Measurements from ENCODE around the gene IDNK. TPM values are rescaled to one million over a fixed set of nuclear protein-coding genes. Genes with fewer than 3 reads are reported as not detected.

IDNK gene
- total RNA-seq, 1 experiment from 2014 or later, result 3.3 TPM

GRCh38 chr9:83662933-83663332, 40.0 kb downstream of the IDNK start:
- Histone ChIP-seq H3K4me3 (replicated peaks in 1 of 2; ENCODE audit: low read depth in 1 of 2, low read length in 2 of 2) (no peak overlapping the region), H2AFZ (ENCODE audit: low read depth, low read length, poor library complexity, severe bottlenecking) (no peak overlapping the region), H3K9me3 (ENCODE audit: control insufficient read depth in 1 of 2, insufficient read depth in 1 of 2, low read depth in 1 of 2, low read length in 2 of 2) (no peaks in the 10 kb centered on the region), H3K9ac (ENCODE audit: low read length) (no peak overlapping the region), H3K4me2 (ENCODE audit: low read length) (no peak overlapping the region), H4K20me1 (ENCODE audit: insufficient read depth) (peaks cover 5% of the 10 kb centered on the region; the same call in 1 of the 2 replicates), H3K4me1 (ENCODE audit: control insufficient read depth in 1 of 2, insufficient read depth in 2 of 2, low read length in 2 of 2) (no peaks in the 10 kb centered on the region), H3K27me3 (ENCODE audit: insufficient read depth, low read length) (no peaks in the 10 kb centered on the region), H3K9me2 (ENCODE audit: insufficient read depth) (no peaks in the 10 kb centered on the region), H3K36me3 (ENCODE audit: control insufficient read depth in 1 of 2, insufficient read depth in 2 of 2, low read length in 2 of 2) (peaks cover 47 to 64% of the 10 kb centered on the region in 2 experiments), H3K27ac (ENCODE audit: low read depth, low read length) (no peak overlapping the region), H3K79me2 (ENCODE audit: insufficient read depth, low read length) (peaks cover 76% of the 10 kb centered on the region)
- intact Hi-C loops (cut with micrococcal nuclease), result no loop called here
- RAD21 ChIA-PET (ENCODE audit: low non-redundant PET in 1 of 2, low total read pairs in 2 of 2, uncharacterized antibody in 2 of 2, unreplicated experiment in 2 of 2), result no interaction called here
- no TSS peak for BruUV-seq (replicated peaks)
- POLR2A ChIA-PET, result no interaction called here
- ATAC-seq (no peak), DNase-seq (ENCODE audit: low read depth, low spot score) (no peak)
- TF ChIP-seq EGR1 (IDR thresholded peaks at IDR 0.05; ENCODE audit: low read depth), result no peak
- TF ChIP-seq CBX3 (IDR thresholded peaks at IDR 0.05; ENCODE audit: low read depth), result no peak
- TF ChIP-seq ZNF274 (IDR thresholded peaks at IDR 0.05; ENCODE audit: low read depth, low read length), result no peak
- no peak for TF ChIP-seq POLR2AphosphoS5 (IDR thresholded peaks at IDR 0.05; ENCODE audit: low read depth, low read length)
- no peak for TF ChIP-seq MAX (IDR thresholded peaks at IDR 0.05)
- no peak for TF ChIP-seq ELF1 (IDR thresholded peaks at IDR 0.05; ENCODE audit: borderline replicate concordance, low read depth)
- no peak for TF ChIP-seq RAD21 (IDR thresholded peaks at IDR 0.05; ENCODE audit: low read depth)
- no peak for TF ChIP-seq JUND (IDR thresholded peaks at IDR 0.05)
- CTCF ChIA-PET, result no interaction called here

DNA sequence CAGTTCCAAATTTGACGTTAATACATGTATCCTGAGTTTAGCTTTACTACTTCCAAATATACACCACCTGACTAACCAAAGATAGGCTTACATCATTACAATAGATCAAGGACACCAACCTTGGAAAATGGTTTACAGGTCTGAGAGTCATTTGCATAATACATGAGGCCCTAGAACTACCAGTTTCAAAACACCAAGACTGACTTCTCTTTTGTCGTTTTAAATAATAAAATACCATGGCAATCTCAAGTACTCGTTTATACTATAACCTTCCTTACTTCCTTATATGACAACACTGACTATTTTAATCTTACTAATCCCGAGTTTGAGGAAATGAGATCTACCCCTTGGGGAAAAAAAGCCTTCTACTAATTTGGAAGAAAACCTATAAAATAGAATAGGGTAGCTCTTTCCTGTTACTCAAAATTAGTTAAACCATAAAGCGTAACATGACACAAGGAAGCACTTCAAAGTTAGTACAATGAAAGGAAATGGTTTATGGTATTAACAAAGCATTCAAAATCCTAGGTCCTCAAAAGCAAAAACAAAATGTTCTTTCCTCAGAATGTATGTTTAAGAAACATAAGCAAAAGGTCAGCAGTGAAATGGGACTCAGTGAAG, 42.7 kb downstream of the IDNK start:
- BruUV-seq (replicated peaks), result no TSS peak
- TF ChIP-seq ATF3 (IDR thresholded peaks at IDR 0.05), result no peak
- H2AFZ ChIP-seq (ENCODE audit: low read depth, low read length, poor library complexity, severe bottlenecking), result no peak overlapping the region
- no peak overlapping the region for H3K27ac ChIP-seq (ENCODE audit: low read depth, low read length)
- no peaks in the 10 kb centered on the region for H3K4me1 ChIP-seq (ENCODE audit: control insufficient read depth in 1 of 2, insufficient read depth in 2 of 2, low read length in 2 of 2)
- peaks cover 39 to 57% of the 10 kb centered on the region in 2 experiments for H3K36me3 ChIP-seq (ENCODE audit: control insufficient read depth in 1 of 2, insufficient read depth in 2 of 2, low read length in 2 of 2)
- ChIA-PET CTCF (no interaction called here), RAD21 (ENCODE audit: low non-redundant PET in 1 of 2, low total read pairs in 2 of 2, uncharacterized antibody in 2 of 2, unreplicated experiment in 2 of 2) (no interaction called here), POLR2A (interaction anchor here (0.8 kb wide), 1 partner anchor 415 kb away, joined by 3 read pairs; no protein-coding TSS in a partner anchor)
- no peak overlapping the region for H3K9ac ChIP-seq (ENCODE audit: low read length)
- no peak overlapping the region for H3K4me3 ChIP-seq (replicated peaks in 1 of 2; ENCODE audit: low read depth in 1 of 2, low read length in 2 of 2)
- H3K27me3 ChIP-seq (ENCODE audit: insufficient read depth, low read length), result no peaks in the 10 kb centered on the region
- H3K9me2 ChIP-seq (ENCODE audit: insufficient read depth), result no peaks in the 10 kb centered on the region
- H3K9me3 ChIP-seq (ENCODE audit: control insufficient read depth in 1 of 2, insufficient read depth in 1 of 2, low read depth in 1 of 2, low read length in 2 of 2), result no peaks in the 10 kb centered on the region
- no peak for ATAC-seq
- intact Hi-C loops (cut with micrococcal nuclease), result no loop called here
- no peak overlapping the region for H3K4me2 ChIP-seq (ENCODE audit: low read length)
- H4K20me1 ChIP-seq (ENCODE audit: insufficient read depth), result peaks cover 8% of the 10 kb centered on the region; the same call in 1 of the 2 replicates
- H3K79me2 ChIP-seq (ENCODE audit: insufficient read depth, low read length), result peaks cover 89% of the 10 kb centered on the region
- DNase-seq (ENCODE audit: low read depth, low spot score), result no peak

Data from HCT116 (cell line).